Sigmoid colon (tissue), 7 donors: ENCODE data around the gene PTPN20. TPM values are rescaled to one million over a fixed set of nuclear protein-coding genes. Genes with fewer than 3 reads are reported as not detected.

Experiments used
- DNase-seq: peaks from one replicate; pipeline ENCODE4 v3.0.0-alpha.2; 2019
- H3K27ac ChIP-seq, 4 donors: fragments of 200-600 bp; sonication (generic); one replicate each; pipeline ENCODE4 v1.5.1; 2016 to 2019; ENCODE audit warnings: mild to moderate bottlenecking in 1 of 4
- H3K27me3 ChIP-seq, 3 donors: fragments of 200-600 bp; sonication (generic); one replicate each; pipeline ENCODE4 v1.5.1; 2019; ENCODE audit warnings: mild to moderate bottlenecking in 1 of 3
- H3K36me3 ChIP-seq, 4 donors: fragments of 200-600 bp; sonication (generic); one replicate each; pipeline ENCODE4 v1.5.1; 2016 to 2019
- H3K4me1 ChIP-seq, 4 donors: fragments of 200-600 bp; sonication (generic); one replicate each; pipeline ENCODE4 v1.5.1; 2017 to 2019
- H3K4me3 ChIP-seq, 4 donors: fragments of 200-600 bp; sonication (generic); one replicate each; pipeline ENCODE4 v1.5.1; 2017 to 2019; ENCODE audit warnings: mild to moderate bottlenecking in 2 of 4, moderate library complexity in 1 of 4
- H3K9me3 ChIP-seq, 4 donors: fragments of 200-600 bp in 3 of 4; sonication (generic) in 3 of 4; one replicate each; pipeline versions ENCODE4 v1.5.1 to v1.6.1; 2013 to 2019
- CTCF ChIP-seq, 4 experiments: fragments of 450-650 bp in 3 of 4; fragments of 200-600 bp in 1 of 4; IDR thresholded peaks; one replicate each; pipeline ENCODE4 v1.5.1; 2016 to 2019; ENCODE audit warnings: antibody characterized with exemption in 4 of 4, mild to moderate bottlenecking in 3 of 4, moderate library complexity in 2 of 4
- EP300 ChIP-seq, 4 donors: sonication (generic); formaldehyde crosslinking; IDR thresholded peaks; one replicate each; pipeline ENCODE4 v1.6.1; 2017; ENCODE audit warnings: antibody characterized with exemption in 4 of 4
- POLR2A ChIP-seq, 2 donors: fragments of 450-650 bp; IDR thresholded peaks; one replicate each; pipeline ENCODE4 v1.6.1; 2016; ENCODE audit warnings: antibody characterized with exemption in 2 of 2, mild to moderate bottlenecking in 2 of 2, moderate library complexity in 2 of 2
- POLR2AphosphoS5 ChIP-seq, 4 donors: sonication (generic); formaldehyde crosslinking; IDR thresholded peaks; one replicate each; pipeline ENCODE4 v1.6.1; 2017; ENCODE audit warnings: antibody characterized with exemption in 4 of 4
- WGBS, 2 donors: extraction: QIAGEN DNeasy Blood & Tissue Kit; methylation state at CpG; one replicate each; pipeline ENCODE4 v1.1.7; 2013; 5-methylcytosine and 5-hydroxymethylcytosine counted together
- intact Hi-C: fragments of 100-400 bp; cut with DNase I; formaldehyde crosslinking; loops from one replicate; pipeline ENCODE4 v1.15.1; 2023
- polyA plus RNA-seq, 3 donors: library from polyadenylated mRNA; stranded (reverse); fragments of 200-250 nt; gene quantifications; one replicate each; pipeline ENCODE4 v1.2.3, GENCODE V29; 2013
- total RNA-seq, 4 donors: library from RNA; depleted of rRNA; stranded (reverse); fragments of >200 nt; gene quantifications; one replicate each; pipeline ENCODE4 v1.1.0, GENCODE V29; 2016
- donor health status: healthy with polysubstance abuse.
- donor health status: Bipolar disorder and iron deficiency.
- donor health status: healthy.

PTPN20 gene
- total and polyA plus RNA-seq, 7 donors, result 0.50 to 3.0 (median 1.4) TPM; not detected in 1

GRCh38 chr10:47035819-47036337 lies 124.7 kb downstream of the PTPN20 start:
- peak; percentile 54 for DNase-seq
- Histone ChIP-seq H3K4me1 (no peaks in the 10 kb centered on the region), H3K9me3 (no peaks in the 10 kb centered on the region), H3K27ac (no peak overlapping the region), H3K27me3 (no peaks in the 10 kb centered on the region), H3K4me3 (no peak overlapping the region), H3K36me3 (no peaks in the 10 kb centered on the region)
- 91% methylated on average over 4 of the region's 4 CpGs for WGBS, 2 donors
- TF ChIP-seq POLR2A (IDR thresholded peaks at IDR 0.05) (no peak), POLR2AphosphoS5 (IDR thresholded peaks at IDR 0.05) (no peak), CTCF (IDR thresholded peaks at IDR 0.05) (no peak)
- intact Hi-C loops, result no loop called here

- Histone ChIP-seq H3K27me3 (no peaks in the 10 kb centered on the region), H3K36me3 (no peaks in the 10 kb centered on the region), H3K27ac (no peak overlapping the region), H3K4me1 (no peaks in the 10 kb centered on the region), H3K4me3 (no peak overlapping the region), H3K9me3 (no peaks in the 10 kb centered on the region)
- peak; percentile 35 for DNase-seq
- intact Hi-C loops, result no loop called here
- 89 to 92% methylated on average over 7 of the region's 7 CpGs for WGBS, 2 donors
- TF ChIP-seq CTCF (IDR thresholded peaks at IDR 0.05) (no peak), POLR2A (IDR thresholded peaks at IDR 0.05) (no peak), EP300 (IDR thresholded peaks at IDR 0.05) (no peak)
Measured at GRCh38 chr10:47036771-47037170, 125.5 kb downstream of the PTPN20 start.

- no peaks in the 10 kb centered on the region for H3K4me1 ChIP-seq
- no peak overlapping the region for H3K27ac ChIP-seq
- WGBS, 2 donors, result 82 to 83% methylated on average over 10 of the region's 10 CpGs
- peak; percentile 41 for DNase-seq
- H3K4me3 ChIP-seq, result no peak overlapping the region
- H3K9me3 ChIP-seq, result no peaks in the 10 kb centered on the region
- H3K36me3 ChIP-seq, result no peaks in the 10 kb centered on the region
- H3K27me3 ChIP-seq, result no peaks in the 10 kb centered on the region
- no peak for TF ChIP-seq POLR2AphosphoS5 (IDR thresholded peaks at IDR 0.05)
- no peak for TF ChIP-seq EP300 (IDR thresholded peaks at IDR 0.05)
- no peak for TF ChIP-seq CTCF (IDR thresholded peaks at IDR 0.05)
- TF ChIP-seq POLR2A (IDR thresholded peaks at IDR 0.05), result no peak
- intact Hi-C loops, result no loop called here
Measured at GRCh38 chr10:47037654-47038425, 126.6 kb downstream of the PTPN20 start.

DNA sequence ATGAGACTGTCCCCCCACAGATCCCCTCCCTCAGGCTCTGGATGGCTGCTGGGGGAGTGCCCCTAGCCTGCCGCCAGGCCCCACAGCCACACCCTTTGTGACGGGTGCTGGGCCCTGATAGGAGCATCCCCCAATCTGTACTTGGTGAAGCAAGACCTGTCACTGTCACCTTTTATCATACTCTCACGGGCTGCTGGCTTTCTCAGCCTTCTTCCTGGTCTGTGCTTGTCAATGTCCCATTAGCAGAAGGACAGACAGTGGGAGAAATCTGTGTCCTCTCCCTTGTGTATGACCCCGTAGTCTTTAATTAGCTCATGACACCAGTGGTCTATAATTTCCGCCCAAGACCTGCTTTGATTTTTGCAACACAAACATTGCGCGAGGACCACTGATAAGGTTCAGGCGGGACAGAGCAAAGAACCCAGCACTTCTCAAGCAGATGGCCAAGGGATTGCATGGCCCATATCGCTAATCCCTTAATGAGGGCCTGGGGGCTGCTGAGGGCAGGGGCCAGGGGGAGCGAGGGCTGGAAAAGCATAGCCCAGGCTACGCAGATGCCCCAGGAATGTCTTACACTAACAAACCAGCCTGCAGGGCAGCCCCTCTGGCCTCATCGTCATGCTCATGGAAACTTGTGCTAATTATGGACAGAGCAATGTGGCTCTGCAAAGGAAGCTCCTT lies 127.8 kb downstream of the PTPN20 start:
- Histone ChIP-seq H3K4me1 (no peaks in the 10 kb centered on the region), H3K9me3 (no peaks in the 10 kb centered on the region), H3K27me3 (no peaks in the 10 kb centered on the region), H3K36me3 (no peaks in the 10 kb centered on the region), H3K27ac (no peak overlapping the region), H3K4me3 (no peak overlapping the region)
- intact Hi-C loops, result no loop called here
- DNase-seq, result peak; percentile 25
- 68 to 75% methylated on average over 12 of the region's 12 CpGs for WGBS, 2 donors
- TF ChIP-seq EP300 (IDR thresholded peaks at IDR 0.05), result no peak
- no peak for TF ChIP-seq POLR2A (IDR thresholded peaks at IDR 0.05)
- no peak for TF ChIP-seq POLR2AphosphoS5 (IDR thresholded peaks at IDR 0.05)
- TF ChIP-seq CTCF (IDR thresholded peaks at IDR 0.05), result no peak
